ENCODE results near the gene CCDC158. TPM values are rescaled to one million over a fixed set of nuclear protein-coding genes. Genes with fewer than 3 reads are reported as not detected.

CCDC158 gene
- total and polyA plus RNA-seq, 11 donors = 0.01 to 0.75 (median 0.23) TPM; not detected in 2

GRCh38 chr4:76309939-76310550 lies 110.9 kb downstream of the CCDC158 start:
- DNase-seq (no peak), ATAC-seq (no peak)
- H3K27me3 ChIP-seq = no peaks in the 10 kb centered on the region
- TF ChIP-seq CTCF (IDR thresholded peaks at IDR 0.05) (no peak), POLR2A (IDR thresholded peaks at IDR 0.05) (no peak)
- WGBS, 4 donors = 76 to 82% (median 78%) methylated on average over 3 of the region's 3 CpGs
- intact Hi-C loops (cut with DNase I) = loop anchor here in 7 of 10 donors (2.0 to 10.0 kb wide), 12 partner anchors 55 to 133 kb away; partner anchors contain the start of genes SCARB2 (in 3 of the 7) and FAM47E (in 2 of the 7)
- no peak overlapping the region for H3K4me3 ChIP-seq
- no peak overlapping the region for H3K27ac ChIP-seq
- peaks cover 0 to 35% (median 16%) of the 10 kb centered on the region in 12 donors for H3K4me1 ChIP-seq
- H3K36me3 ChIP-seq = peaks cover 0 to 24% (median 9%) of the 10 kb centered on the region in 9 donors
- no peaks in the 10 kb centered on the region for H3K9me3 ChIP-seq

DNA sequence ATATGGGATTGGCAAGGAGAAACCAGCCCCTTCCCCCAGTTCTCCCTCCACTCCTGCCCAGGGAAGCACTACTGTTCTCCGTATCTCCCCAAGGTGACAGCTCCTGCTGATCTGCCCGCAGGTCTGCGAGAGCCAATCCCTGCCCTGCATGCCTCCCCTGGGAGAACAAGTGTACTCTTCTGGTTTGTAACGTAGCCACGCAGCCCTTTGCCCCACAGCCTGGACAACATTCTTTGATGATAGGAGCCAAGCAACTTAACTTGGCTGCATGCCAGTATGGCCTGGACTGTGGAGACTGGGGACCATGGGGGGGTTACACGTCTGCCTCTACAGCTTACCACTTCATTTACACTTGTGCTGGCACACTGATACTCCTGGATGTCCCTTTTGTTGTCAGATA lies 112.4 kb downstream of the CCDC158 start:
- Histone ChIP-seq H3K36me3 (peaks cover 0 to 24% (median 9%) of the 10 kb centered on the region in 9 donors), H3K27ac (peak overlapping the region; percentile 80 to 98 (median 92)), H3K27me3 (no peaks in the 10 kb centered on the region), H3K4me1 (peaks cover 0 to 37% (median 17%) of the 10 kb centered on the region in 12 donors), H3K9me3 (no peaks in the 10 kb centered on the region), H3K4me3 (peak overlapping the region in 10 of 12 donors; percentile 47 to 95 (median 85))
- intact Hi-C loops (cut with DNase I) = loop anchor here in 7 of 10 donors (1.0 to 10.0 kb wide), 12 partner anchors 33 to 131 kb away; partner anchors contain the start of genes SCARB2 (in 3 of the 7) and FAM47E (in 2 of the 7)
- no peak for TF ChIP-seq CTCF (IDR thresholded peaks at IDR 0.05)
- peak in 1 of 2 donors; percentile 38 for TF ChIP-seq POLR2A (IDR thresholded peaks at IDR 0.05)
- ATAC-seq = peak; percentile 69 to 86 (median 81)
- 17 to 43% (median 28%) methylated on average over 4 to 6 of the region's 6 CpGs for WGBS, 4 donors
- DNase-seq = peak; percentile 72 to 92 (median 81)

- no peaks in the 10 kb centered on the region for H3K9me3 ChIP-seq
- DNase-seq = peak in 4 of 5 donors; percentile 49 to 75 (median 64)
- peak in 3 of 4 donors; percentile 10 to 31 (median 16) for ATAC-seq
- peaks cover 0 to 37% (median 17%) of the 10 kb centered on the region in 12 donors for H3K4me1 ChIP-seq
- intact Hi-C loops (cut with DNase I) = loop anchor here in 8 of 10 donors (1.0 to 10.0 kb wide), 14 partner anchors 34 to 130 kb away; partner anchors contain the start of genes SCARB2 (in 4 of the 8) and FAM47E (in 2 of the 8)
- peak overlapping the region; percentile 80 to 98 (median 92) for H3K27ac ChIP-seq
- H3K4me3 ChIP-seq = peak overlapping the region; percentile 47 to 95 (median 82)
- no peak for TF ChIP-seq POLR2A (IDR thresholded peaks at IDR 0.05)
- TF ChIP-seq CTCF (IDR thresholded peaks at IDR 0.05) = no peak
- peaks cover 0 to 24% (median 9%) of the 10 kb centered on the region in 9 donors for H3K36me3 ChIP-seq
- WGBS, 4 donors = 30 to 38% (median 35%) methylated on average over 4 of the region's 4 CpGs
- H3K27me3 ChIP-seq = no peaks in the 10 kb centered on the region
These were observed 113.3 kb downstream of the CCDC158 start for GRCh38 chr4:76307660-76308014.

Data from heart left ventricle (tissue), 16 donors.